OCI-LY1 (cell line): ENCODE data around the gene TUBGCP5.

ENCODE experiments used
- H2AFZ ChIP-seq: fragments of 200-600 bp; sonication (generic), shearing (Covaris generic); 2 replicates; pipeline ENCODE4 v1.6.0; 2014; ENCODE audit warnings: antibody characterized with exemption, mild to moderate bottlenecking, low read length
- H3F3A ChIP-seq: fragments of 200-600 bp; sonication (generic), shearing (Covaris generic); 2 replicates; pipeline ENCODE4 v1.6.0; 2014; ENCODE audit warnings: mild to moderate bottlenecking, antibody characterized with exemption, low read length, moderate library complexity; ENCODE audit not compliant: insufficient read depth
- H3K27ac ChIP-seq: fragments of 200-600 bp; sonication (generic); 2 replicates; pipeline ENCODE4 v1.5.1; 2014; ENCODE audit warnings: low read length, mixed run types, mild to moderate bottlenecking, low read depth; ENCODE audit not compliant: poor library complexity, severe bottlenecking
- H3K27me3 ChIP-seq: fragments of 200-600 bp; sonication (generic); 2 replicates; pipeline ENCODE4 v1.6.0; 2014; ENCODE audit warnings: antibody characterized with exemption, mild to moderate bottlenecking, low read length, moderate library complexity; ENCODE audit not compliant: insufficient read depth
- H3K36me3 ChIP-seq: fragments of 200-600 bp; sonication (generic); 2 replicates; pipeline ENCODE4 v1.6.1; 2014; ENCODE audit warnings: mild to moderate bottlenecking, antibody characterized with exemption, low read length, moderate library complexity, mixed read lengths; ENCODE audit not compliant: insufficient read depth
- H3K4me1 ChIP-seq: fragments of 200-600 bp; sonication (generic); 2 replicates; pipeline ENCODE4 v1.5.1; 2014; ENCODE audit warnings: mild to moderate bottlenecking, low read length, moderate library complexity; ENCODE audit not compliant: insufficient read depth, severe bottlenecking
- H3K4me2 ChIP-seq: fragments of 200-600 bp; sonication (generic), shearing (Covaris generic); 2 replicates; pipeline ENCODE4 v1.6.1; 2014; ENCODE audit warnings: low read length
- H3K4me3 ChIP-seq: fragments of 200-600 bp; sonication (generic); 2 replicates; pipeline ENCODE4 v1.5.1; 2014; ENCODE audit warnings: low read length, low read depth, mild to moderate bottlenecking, mixed read lengths; ENCODE audit not compliant: poor library complexity, severe bottlenecking
- H3K79me2 ChIP-seq: fragments of 200-600 bp; shearing (Covaris generic); 2 replicates; pipeline ENCODE4 v1.6.1; 2016; ENCODE audit warnings: mixed run types, low read length, mixed read lengths; ENCODE audit not compliant: insufficient read depth
- H3K9ac ChIP-seq: fragments of 200-600 bp; sonication (generic), shearing (Covaris generic); 2 replicates; pipeline ENCODE4 v1.6.1; 2014; ENCODE audit warnings: mild to moderate bottlenecking, low read length, mixed read lengths
- H3K9me2 ChIP-seq: fragments of 200-600 bp; sonication (generic), shearing (Covaris generic); 2 replicates; pipeline ENCODE4 v1.6.1; 2014; ENCODE audit warnings: low read depth, mild to moderate bottlenecking, low read length, mixed read lengths
- H3K9me3 ChIP-seq: fragments of 200-600 bp; shearing (Covaris generic); 2 replicates; pipeline ENCODE4 v1.6.1; 2014; ENCODE audit warnings: low read length, mixed read lengths
- H4K20me1 ChIP-seq: fragments of 200-600 bp; sonication (generic), shearing (Covaris generic); 2 replicates; pipeline ENCODE4 v1.6.0; 2016; ENCODE audit warnings: mild to moderate bottlenecking, low read length; ENCODE audit not compliant: insufficient read depth
- EZH2 ChIP-seq: fragments of 200-600 bp; sonication (generic), shearing (Covaris generic); IDR thresholded peaks from 2 replicates; pipeline ENCODE4 v1.8.0; 2017; ENCODE audit warnings: borderline replicate concordance, mixed run types, mild to moderate bottlenecking, antibody characterized with exemption, low read length, moderate library complexity, mixed read lengths
- TF ChIP-seq, protein P1 (sequence below): fragments of 200-600 bp; sonication (generic), shearing (Covaris generic); IDR thresholded peaks from 2 replicates; pipeline ENCODE4 v1.5.1; 2017; ENCODE audit warnings: mild to moderate bottlenecking, antibody characterized with exemption, low read length, moderate library complexity, mixed read lengths

Gene TUBGCP5

DNA sequence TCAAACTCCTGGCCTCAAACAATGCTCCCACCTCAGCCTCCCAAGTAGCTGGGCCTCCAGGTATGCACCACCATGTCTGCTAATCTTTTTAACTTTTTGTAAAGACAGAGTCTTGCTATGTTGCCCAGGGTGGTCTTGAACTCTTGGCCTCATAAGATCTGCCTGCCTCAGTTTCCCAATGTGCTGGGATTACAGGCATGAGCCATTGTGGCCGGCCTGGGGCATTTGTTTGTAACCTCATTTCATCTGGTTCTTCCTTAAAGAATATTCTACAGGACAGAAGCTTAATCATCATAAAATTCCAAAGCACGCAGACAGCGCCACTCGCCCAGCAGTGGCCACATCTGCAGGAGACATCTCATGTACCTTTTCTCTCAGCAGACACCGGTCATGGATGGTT, 35.6 kb downstream of the TUBGCP5 start:
- no peaks in the 10 kb centered on the region for H3K27me3 ChIP-seq

DNA sequence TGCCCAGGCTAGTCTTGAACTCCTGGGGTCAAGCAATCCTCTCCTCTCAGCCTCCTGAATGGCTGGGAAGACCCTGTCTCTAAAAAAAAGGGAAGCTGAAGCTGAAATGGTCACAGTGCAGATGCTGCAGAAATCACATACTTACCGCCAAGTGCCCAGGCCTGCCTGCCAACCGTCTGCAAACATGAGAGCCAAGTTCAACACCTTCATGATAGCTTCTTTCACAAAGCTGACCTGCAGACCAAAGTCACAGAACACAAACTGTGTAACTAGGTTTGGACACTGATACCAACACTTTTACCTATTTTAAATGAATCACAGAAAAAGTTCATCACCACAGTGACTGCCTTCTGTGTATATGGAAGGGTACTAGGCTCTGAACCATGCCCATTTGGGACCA, 36.4 kb downstream of the TUBGCP5 start:
- H3K4me3 ChIP-seq, result no peak overlapping the region
- no peak for TF ChIP-seq EZH2
- TF ChIP-seq, protein P1, sequence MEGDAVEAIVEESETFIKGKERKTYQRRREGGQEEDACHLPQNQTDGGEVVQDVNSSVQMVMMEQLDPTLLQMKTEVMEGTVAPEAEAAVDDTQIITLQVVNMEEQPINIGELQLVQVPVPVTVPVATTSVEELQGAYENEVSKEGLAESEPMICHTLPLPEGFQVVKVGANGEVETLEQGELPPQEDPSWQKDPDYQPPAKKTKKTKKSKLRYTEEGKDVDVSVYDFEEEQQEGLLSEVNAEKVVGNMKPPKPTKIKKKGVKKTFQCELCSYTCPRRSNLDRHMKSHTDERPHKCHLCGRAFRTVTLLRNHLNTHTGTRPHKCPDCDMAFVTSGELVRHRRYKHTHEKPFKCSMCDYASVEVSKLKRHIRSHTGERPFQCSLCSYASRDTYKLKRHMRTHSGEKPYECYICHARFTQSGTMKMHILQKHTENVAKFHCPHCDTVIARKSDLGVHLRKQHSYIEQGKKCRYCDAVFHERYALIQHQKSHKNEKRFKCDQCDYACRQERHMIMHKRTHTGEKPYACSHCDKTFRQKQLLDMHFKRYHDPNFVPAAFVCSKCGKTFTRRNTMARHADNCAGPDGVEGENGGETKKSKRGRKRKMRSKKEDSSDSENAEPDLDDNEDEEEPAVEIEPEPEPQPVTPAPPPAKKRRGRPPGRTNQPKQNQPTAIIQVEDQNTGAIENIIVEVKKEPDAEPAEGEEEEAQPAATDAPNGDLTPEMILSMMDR, result no peak
- H4K20me1 ChIP-seq, result no peaks in the 10 kb centered on the region
- no peaks in the 10 kb centered on the region for H3K9me3 ChIP-seq
- H3K79me2 ChIP-seq, result no peaks in the 10 kb centered on the region
- H3K27ac ChIP-seq, result no peak overlapping the region
- no peak overlapping the region for H2AFZ ChIP-seq
- H3K4me1 ChIP-seq, result no peaks in the 10 kb centered on the region
- H3F3A ChIP-seq, result no peaks in the 10 kb centered on the region
- H3K4me2 ChIP-seq, result no peak overlapping the region
- no peaks in the 10 kb centered on the region for H3K27me3 ChIP-seq
- H3K36me3 ChIP-seq, result peaks cover 84% of the 10 kb centered on the region
- no peaks in the 10 kb centered on the region for H3K9me2 ChIP-seq
- no peak overlapping the region for H3K9ac ChIP-seq

More for the DNA sequence above, 35.6 kb downstream of the TUBGCP5 start:
- H3K79me2 ChIP-seq, result no peaks in the 10 kb centered on the region
- no peak overlapping the region for H3K4me2 ChIP-seq
- H3K36me3 ChIP-seq, result peaks cover 84% of the 10 kb centered on the region
- H3K4me3 ChIP-seq, result no peak overlapping the region
- no peak overlapping the region for H2AFZ ChIP-seq
- no peak overlapping the region for H3K9ac ChIP-seq
- no peaks in the 10 kb centered on the region for H3K4me1 ChIP-seq
- no peaks in the 10 kb centered on the region for H3K9me3 ChIP-seq
- no peak overlapping the region for H3K27ac ChIP-seq
- TF ChIP-seq, protein P1, result no peak
- TF ChIP-seq EZH2, result no peak
- no peaks in the 10 kb centered on the region for H4K20me1 ChIP-seq
- no peaks in the 10 kb centered on the region for H3F3A ChIP-seq
- no peaks in the 10 kb centered on the region for H3K9me2 ChIP-seq

DNA sequence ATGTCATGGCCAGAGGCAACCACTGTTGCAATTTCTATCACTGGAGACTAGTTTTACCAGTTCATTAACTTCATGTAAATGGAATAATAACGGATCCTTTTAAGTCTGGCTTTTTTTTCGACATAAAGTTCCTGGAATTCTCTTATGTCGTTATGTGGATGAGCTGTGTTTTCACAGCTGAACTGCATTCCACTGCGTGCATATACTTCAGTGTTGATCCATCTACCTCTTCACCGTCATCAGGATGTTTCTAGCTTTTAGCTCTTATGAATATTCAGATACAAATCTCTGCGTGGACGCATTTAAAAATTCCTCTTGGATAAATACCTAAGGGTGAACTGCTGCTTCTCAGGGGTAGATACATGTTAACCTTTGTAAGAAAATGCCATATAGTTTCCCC, 43.6 kb downstream of the TUBGCP5 start:
- H3K9me3 ChIP-seq, result no peaks in the 10 kb centered on the region
- H3K9me2 ChIP-seq, result no peaks in the 10 kb centered on the region
- H2AFZ ChIP-seq, result no peak overlapping the region
- TF ChIP-seq EZH2, result no peak
- TF ChIP-seq, protein P1, result no peak
- H3K4me2 ChIP-seq, result no peak overlapping the region
- H4K20me1 ChIP-seq, result no peaks in the 10 kb centered on the region
- no peaks in the 10 kb centered on the region for H3F3A ChIP-seq
- H3K27me3 ChIP-seq, result no peaks in the 10 kb centered on the region
- no peak overlapping the region for H3K9ac ChIP-seq
- no peaks in the 10 kb centered on the region for H3K4me1 ChIP-seq
- peaks cover 58% of the 10 kb centered on the region for H3K36me3 ChIP-seq
- H3K27ac ChIP-seq, result no peak overlapping the region
- H3K79me2 ChIP-seq, result no peaks in the 10 kb centered on the region
- H3K4me3 ChIP-seq, result no peak overlapping the region
